ENCODE measurements around the gene ZNF311. TPM values are rescaled to one million over a fixed set of nuclear protein-coding genes. Genes with fewer than 3 reads are reported as not detected.

Gene ZNF311
- total RNA-seq, 2 donors from 2014 or later: 2.2 to 6.5 TPM

DNA sequence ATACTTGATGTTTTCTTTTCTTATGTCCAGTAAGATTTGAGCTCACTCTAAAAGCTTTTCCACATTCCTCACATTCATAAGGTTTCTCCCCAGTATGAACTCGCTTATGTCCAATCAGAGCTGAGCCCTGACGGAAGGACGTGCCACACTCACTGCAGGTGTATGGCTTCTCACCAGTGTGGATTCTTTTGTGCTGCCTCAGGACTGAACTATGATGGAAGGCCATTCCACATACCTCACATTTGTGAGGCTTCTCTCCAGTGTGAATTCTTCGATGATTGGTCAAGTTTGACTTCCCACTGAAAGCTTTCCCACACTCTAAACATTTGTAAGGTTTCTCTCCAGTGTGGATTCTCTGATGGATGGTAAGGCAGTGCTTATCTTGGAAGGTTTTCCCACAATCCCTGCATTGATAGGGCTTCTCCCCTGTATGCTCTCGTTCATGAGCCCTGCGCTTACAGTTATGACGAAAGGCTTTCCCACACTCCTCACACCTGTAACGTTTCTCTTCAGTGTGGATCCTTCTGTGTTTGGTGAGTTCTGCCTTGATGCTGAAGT, 9.9 kb downstream of the ZNF311 start:
- no peak overlapping the region for H3K9ac ChIP-seq (ENCODE audit: extremely low read depth, low read length, poor library complexity, severe bottlenecking)

DNA sequence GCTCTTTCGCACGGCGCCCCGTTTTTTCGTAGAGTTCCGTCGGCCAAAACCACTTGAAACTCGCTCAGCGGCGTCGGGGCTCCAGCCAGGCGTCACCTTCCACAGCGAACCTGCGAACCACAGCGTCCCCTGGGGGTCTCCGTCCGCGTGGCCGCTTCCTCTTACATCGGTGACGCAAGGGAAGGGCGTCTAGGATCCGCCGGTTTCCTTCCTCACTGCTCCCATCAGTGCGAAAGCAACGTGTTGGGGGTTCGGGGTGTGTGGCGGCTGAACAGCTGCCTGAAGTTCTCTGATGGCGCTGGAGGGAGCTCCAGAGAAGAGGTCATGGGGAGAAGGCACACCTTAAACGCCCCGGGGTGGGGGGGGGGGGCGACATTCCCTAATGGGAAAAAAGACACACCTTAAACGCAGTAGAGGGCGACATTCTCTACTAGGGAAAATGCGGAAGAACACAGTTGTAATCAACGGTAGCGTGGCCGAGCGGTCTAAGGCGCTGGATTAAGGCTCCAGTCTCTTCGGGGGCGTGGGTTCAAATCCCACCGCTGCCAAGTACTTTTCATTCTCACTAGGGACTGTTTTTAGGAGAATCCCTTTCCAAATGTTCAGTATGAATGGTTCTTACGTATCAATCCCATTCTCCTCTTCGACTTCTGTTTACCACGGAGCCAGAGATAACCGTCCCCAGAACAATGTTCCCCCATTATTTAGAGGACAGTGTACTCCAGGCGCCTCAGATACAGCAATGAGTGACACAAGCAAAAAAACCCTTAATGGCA, 16.4 kb downstream of the ZNF311 start:
- H3K36me3 ChIP-seq (ENCODE audit: control insufficient read depth, insufficient read depth, low read length): no peaks in the 10 kb centered on the region
- peak; percentile 98 for DNase-seq
- TF ChIP-seq, protein P1, sequence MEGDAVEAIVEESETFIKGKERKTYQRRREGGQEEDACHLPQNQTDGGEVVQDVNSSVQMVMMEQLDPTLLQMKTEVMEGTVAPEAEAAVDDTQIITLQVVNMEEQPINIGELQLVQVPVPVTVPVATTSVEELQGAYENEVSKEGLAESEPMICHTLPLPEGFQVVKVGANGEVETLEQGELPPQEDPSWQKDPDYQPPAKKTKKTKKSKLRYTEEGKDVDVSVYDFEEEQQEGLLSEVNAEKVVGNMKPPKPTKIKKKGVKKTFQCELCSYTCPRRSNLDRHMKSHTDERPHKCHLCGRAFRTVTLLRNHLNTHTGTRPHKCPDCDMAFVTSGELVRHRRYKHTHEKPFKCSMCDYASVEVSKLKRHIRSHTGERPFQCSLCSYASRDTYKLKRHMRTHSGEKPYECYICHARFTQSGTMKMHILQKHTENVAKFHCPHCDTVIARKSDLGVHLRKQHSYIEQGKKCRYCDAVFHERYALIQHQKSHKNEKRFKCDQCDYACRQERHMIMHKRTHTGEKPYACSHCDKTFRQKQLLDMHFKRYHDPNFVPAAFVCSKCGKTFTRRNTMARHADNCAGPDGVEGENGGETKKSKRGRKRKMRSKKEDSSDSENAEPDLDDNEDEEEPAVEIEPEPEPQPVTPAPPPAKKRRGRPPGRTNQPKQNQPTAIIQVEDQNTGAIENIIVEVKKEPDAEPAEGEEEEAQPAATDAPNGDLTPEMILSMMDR (conservative IDR thresholded peaks at IDR 0.05): peak; percentile 88
- Mint-ChIP-seq H3K27ac (peak overlapping the region; percentile 84), H3K9me3 (peaks cover 2% of the 10 kb centered on the region), H3K36me3 (ENCODE audit: low read depth) (peaks cover 2% of the 10 kb centered on the region), H3K4me1 (peaks cover 9% of the 10 kb centered on the region), H3K27me3 (ENCODE audit: insufficient read depth) (peaks cover 6% of the 10 kb centered on the region), H3K4me3 (peak overlapping the region; percentile 63)
- peak overlapping the region; percentile 79 for H3K4me3 ChIP-seq (ENCODE audit: low read length)
- H3K9me3 ChIP-seq (ENCODE audit: control insufficient read depth, low read length): no peaks in the 10 kb centered on the region
- H3K4me1 ChIP-seq (ENCODE audit: control insufficient read depth, insufficient read depth, low read length): no peaks in the 10 kb centered on the region
- no peak overlapping the region for H3K27ac ChIP-seq (ENCODE audit: low read depth, low read length)
- H3K9ac ChIP-seq (ENCODE audit: extremely low read depth, low read length, poor library complexity, severe bottlenecking): peak overlapping the region; percentile 13
- no peaks in the 10 kb centered on the region for H3K27me3 ChIP-seq (ENCODE audit: control insufficient read depth, insufficient read depth, low read length, poor library complexity, severe bottlenecking)
- WGBS, 2 experiments (ENCODE audit: insufficient coverage in 1 of 2, insufficient read length in 1 of 2): 9% methylated on average over 28 to 47 of the region's 48 CpGs

More for the DNA sequence above, 9.9 kb downstream of the ZNF311 start:
- no peaks in the 10 kb centered on the region for H3K4me1 Mint-ChIP-seq
- no peaks in the 10 kb centered on the region for H3K27me3 Mint-ChIP-seq (ENCODE audit: insufficient read depth)
- TF ChIP-seq, protein P1 (conservative IDR thresholded peaks at IDR 0.05): no peak
- no peaks in the 10 kb centered on the region for H3K9me3 ChIP-seq (ENCODE audit: control insufficient read depth, low read length)
- peaks cover 16% of the 10 kb centered on the region for H3K36me3 Mint-ChIP-seq (ENCODE audit: low read depth)
- no peaks in the 10 kb centered on the region for H3K36me3 ChIP-seq (ENCODE audit: control insufficient read depth, insufficient read depth, low read length)
- no peak overlapping the region for H3K4me3 ChIP-seq (ENCODE audit: low read length)
- H3K27me3 ChIP-seq (ENCODE audit: control insufficient read depth, insufficient read depth, low read length, poor library complexity, severe bottlenecking): no peaks in the 10 kb centered on the region
- H3K27ac Mint-ChIP-seq: no peak overlapping the region
- H3K9me3 Mint-ChIP-seq: peaks cover 19% of the 10 kb centered on the region
- H3K4me1 ChIP-seq (ENCODE audit: control insufficient read depth, insufficient read depth, low read length): no peaks in the 10 kb centered on the region
- no peak overlapping the region for H3K4me3 Mint-ChIP-seq
- no peak overlapping the region for H3K27ac ChIP-seq (ENCODE audit: low read depth, low read length)
- WGBS, 2 experiments (ENCODE audit: insufficient coverage in 1 of 2, insufficient read length in 1 of 2): 90 to 94% methylated on average over 7 to 8 of the region's 8 CpGs
- no peak for DNase-seq

DNA sequence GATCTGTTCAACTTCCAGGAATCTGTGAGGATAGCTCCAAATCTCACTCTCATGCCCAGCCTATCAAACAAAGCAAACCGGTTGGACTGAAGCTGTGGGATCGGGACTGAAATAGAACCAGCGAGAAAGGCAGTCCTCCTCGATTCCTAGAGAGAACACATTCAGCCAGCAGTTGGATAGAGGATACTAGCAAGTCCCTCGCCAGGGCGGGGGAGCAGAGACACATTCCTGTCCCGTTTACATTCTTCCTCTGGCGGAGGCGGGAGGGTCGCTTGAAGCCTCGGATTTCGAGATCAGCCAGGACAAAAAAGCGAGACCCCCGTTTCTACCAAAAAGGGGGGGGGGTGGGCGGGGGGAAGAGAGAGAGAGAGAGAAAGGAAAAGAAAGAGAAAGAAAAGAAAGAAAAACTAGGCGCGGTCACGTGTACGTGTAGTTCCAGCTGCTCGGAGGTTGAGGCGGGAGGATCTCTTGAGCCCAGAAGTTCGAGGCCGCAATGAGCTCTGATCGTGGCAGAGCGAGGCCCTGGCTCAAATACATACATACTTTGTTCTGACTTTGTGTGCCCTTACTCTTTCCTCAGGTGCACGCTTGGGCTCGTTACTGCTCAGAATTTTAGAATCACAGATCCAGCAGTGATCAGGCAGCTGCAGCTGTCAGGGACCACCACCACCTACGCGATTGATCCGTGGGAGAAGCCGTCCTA, 19.5 kb downstream of the ZNF311 start:
- peak overlapping the region; percentile 97 for H3K27ac Mint-ChIP-seq
- peak overlapping the region; percentile 72 for H3K4me3 ChIP-seq (ENCODE audit: low read length)
- TF ChIP-seq, protein P1 (conservative IDR thresholded peaks at IDR 0.05): no peak
- H3K36me3 Mint-ChIP-seq (ENCODE audit: low read depth): peaks cover 2% of the 10 kb centered on the region
- H3K4me1 Mint-ChIP-seq: peaks cover 10% of the 10 kb centered on the region
- H3K27me3 Mint-ChIP-seq (ENCODE audit: insufficient read depth): peaks cover 6% of the 10 kb centered on the region
- peak overlapping the region; percentile 69 for H3K4me3 Mint-ChIP-seq
- WGBS, 2 experiments (ENCODE audit: insufficient coverage in 1 of 2, insufficient read length in 1 of 2): 23 to 30% methylated on average over 8 to 31 of the region's 31 CpGs
- no peaks in the 10 kb centered on the region for H3K4me1 ChIP-seq (ENCODE audit: control insufficient read depth, insufficient read depth, low read length)
- no peaks in the 10 kb centered on the region for H3K36me3 ChIP-seq (ENCODE audit: control insufficient read depth, insufficient read depth, low read length)
- H3K9ac ChIP-seq (ENCODE audit: extremely low read depth, low read length, poor library complexity, severe bottlenecking): no peak overlapping the region
- no peaks in the 10 kb centered on the region for H3K27me3 ChIP-seq (ENCODE audit: control insufficient read depth, insufficient read depth, low read length, poor library complexity, severe bottlenecking)
- no peaks in the 10 kb centered on the region for H3K9me3 ChIP-seq (ENCODE audit: control insufficient read depth, low read length)
- H3K9me3 Mint-ChIP-seq: peaks cover 2% of the 10 kb centered on the region
- H3K27ac ChIP-seq (ENCODE audit: low read depth, low read length): peak overlapping the region; percentile 1
- DNase-seq: peak; percentile 95
